Endometrium (tissue), 2 donors: ENCODE results near the gene CLP1.

ENCODE experiments used
- FAIRE-seq: peaks from 2 replicates; lab custom pipeline; 2012; peaks lifted over from hg19 to GRCh38; lab: Jason Lieb, UNC
- donor health status: control.
- donor health status: control.

Gene CLP1

GRCh38 chr11:57657194-57658022 is at the start of gene CLP1:
TSS of gene CLP1 (plus strand) at chr11:57657762. CDS start at chr11:57659477, 1,715 bp downstream.
- FAIRE-seq, result peak; percentile 95

GRCh38 chr11:57610170-57610569 is 47.4 kb upstream of the CLP1 start:
- no peak for FAIRE-seq

- no peak for FAIRE-seq
These were observed 43.3 kb upstream of the CLP1 start for GRCh38 chr11:57614234-57614772.

- no peak for FAIRE-seq
These were observed 42.3 kb upstream of the CLP1 start for GRCh38 chr11:57615308-57615707.

- no peak for FAIRE-seq
These were observed 41.0 kb upstream of the CLP1 start for GRCh38 chr11:57616595-57616994.

GRCh38 chr11:57618438-57618837 is 39.1 kb upstream of the CLP1 start:
- no peak for FAIRE-seq

- no peak for FAIRE-seq
These were observed 38.2 kb upstream of the CLP1 start for GRCh38 chr11:57619331-57619730.

GRCh38 chr11:57620467-57620866 is 37.1 kb upstream of the CLP1 start:
- FAIRE-seq, result no peak

- FAIRE-seq, result no peak
These were observed 35.3 kb upstream of the CLP1 start for GRCh38 chr11:57622263-57622662.

GRCh38 chr11:57624864-57625263 is 32.7 kb upstream of the CLP1 start:
- no peak for FAIRE-seq

GRCh38 chr11:57626895-57627294 is 30.7 kb upstream of the CLP1 start:
- FAIRE-seq, result no peak

- FAIRE-seq, result no peak
These were observed 27.4 kb upstream of the CLP1 start for GRCh38 chr11:57630171-57630570.

GRCh38 chr11:57632116-57632515 is 25.4 kb upstream of the CLP1 start:
- FAIRE-seq, result no peak

GRCh38 chr11:57633394-57634070 is 24.0 kb upstream of the CLP1 start:
- FAIRE-seq, result no peak

- no peak for FAIRE-seq
These were observed 23.3 kb upstream of the CLP1 start for GRCh38 chr11:57634311-57634710.

GRCh38 chr11:57635246-57635645 is 22.3 kb upstream of the CLP1 start:
- FAIRE-seq, result no peak

GRCh38 chr11:57637626-57638004 is 19.9 kb upstream of the CLP1 start:
- no peak for FAIRE-seq

- FAIRE-seq, result no peak
These were observed 19.4 kb upstream of the CLP1 start for GRCh38 chr11:57638005-57638781.

GRCh38 chr11:57638811-57639320 is 18.7 kb upstream of the CLP1 start:
- no peak for FAIRE-seq

GRCh38 chr11:57639321-57640067 is 18.1 kb upstream of the CLP1 start:
- no peak for FAIRE-seq

GRCh38 chr11:57640068-57640800 is 17.3 kb upstream of the CLP1 start:
- FAIRE-seq, result no peak
